GM12878 (cell line): ENCODE measurements around the gene PIP5K1A. TPM values are rescaled to one million over a fixed set of nuclear protein-coding genes. Genes with fewer than 3 reads are reported as not detected.

Source experiments
- ATAC-seq: fragments of 200-7000 bp; cut with Tn5 transposase; 3 replicates; pipeline ENCODE4 v1.9.1; 2020; ENCODE audit warnings: mild to moderate bottlenecking, moderate library complexity
- BruUV-seq: library from RNA; stranded (reverse); fragments of 400-500 nt; replicated peaks from 2 replicates; lab custom pipeline; 2021; lab: Mats Ljungman, UMichigan
- CTCF ChIA-PET: fragments of 300-600 bp; sonication (Branson Sonifier 250); formaldehyde crosslinking; extraction: SDS; loops from one replicate; lab custom pipeline; 2021; ENCODE audit warnings: inconsistent platforms; lab: Yijun Ruan, JAX
- POLR2A ChIA-PET: fragments of 350-600 bp; formaldehyde crosslinking; extraction: SDS; loops from one replicate; lab custom pipeline; 2021; ENCODE audit warnings: inconsistent platforms; lab: Charles Lee
- RAD21 ChIA-PET: fragments of 300-600 bp; sonication (Branson Sonifier 250); formaldehyde crosslinking; loops from one replicate; lab custom pipeline; 2023; ENCODE audit warnings: antibody characterized with exemption; ENCODE audit not compliant: unreplicated experiment; lab: Charles Lee
- SMC1A ChIA-PET: fragments of 300-600 bp; sonication (Branson Sonifier 250); formaldehyde crosslinking; loops from one replicate; lab custom pipeline; 2023; ENCODE audit not compliant: unreplicated experiment, uncharacterized antibody; lab: Charles Lee
- DNase-seq: peaks from one replicate; pipeline ENCODE4 v3.0.0-alpha.2; 2011; ENCODE audit warnings: low read depth, low spot score
- FAIRE-seq: peaks from 3 replicates; lab custom pipeline; 2011; peaks lifted over from hg19 to GRCh38; lab: Jason Lieb, UNC
- H2AFZ ChIP-seq: 2 replicates; pipeline ENCODE4 v1.6.0; 2011; ENCODE audit warnings: low read depth, low read length, control low read depth; ENCODE audit not compliant: control insufficient read depth
- H3K27ac ChIP-seq: 2 replicates; pipeline ENCODE4 v1.5.1; 2011; ENCODE audit warnings: control low read depth; ENCODE audit not compliant: control insufficient read depth, insufficient read depth
- H3K27me3 ChIP-seq, 2 experiments: replicated peaks in 1 of 2; 2 replicates each; pipeline versions ENCODE4 v1.6.0 to v1.6.1; 2011; ENCODE audit warnings: low read length in 1 of 2; ENCODE audit not compliant: control insufficient read depth in 2 of 2, insufficient read depth in 2 of 2
- H3K36me3 ChIP-seq, 2 experiments: 2 replicates each; pipeline ENCODE4 v1.5.1; 2011; ENCODE audit warnings: low read length in 1 of 2; ENCODE audit not compliant: control insufficient read depth in 2 of 2, insufficient read depth in 2 of 2
- H3K4me1 ChIP-seq: 2 replicates; pipeline ENCODE4 v1.6.1; 2011; ENCODE audit warnings: mild to moderate bottlenecking, low read length, moderate library complexity, mixed read lengths; ENCODE audit not compliant: control insufficient read depth, insufficient read depth
- H3K4me2 ChIP-seq: 2 replicates; pipeline ENCODE4 v1.6.0; 2011; ENCODE audit warnings: control low read depth; ENCODE audit not compliant: control insufficient read depth, insufficient read depth
- H3K4me3 ChIP-seq: fragments of 200-600 bp; sonication (generic); 2 replicates; pipeline ENCODE4 v1.5.1; 2016
- H3K79me2 ChIP-seq: 2 replicates; pipeline ENCODE4 v1.6.0; 2011; ENCODE audit warnings: low read length; ENCODE audit not compliant: control insufficient read depth, insufficient read depth
- H3K9ac ChIP-seq: 2 replicates; pipeline ENCODE4 v1.8.0; 2011; ENCODE audit warnings: low read length, control low read depth, mixed read lengths; ENCODE audit not compliant: control insufficient read depth, insufficient read depth
- H3K9me3 ChIP-seq: replicated peaks from 3 replicates; pipeline ENCODE4 v1.5.1; 2011; ENCODE audit warnings: mild to moderate bottlenecking, low read length; ENCODE audit not compliant: control insufficient read depth, insufficient read depth
- H4K20me1 ChIP-seq: 2 replicates; pipeline ENCODE4 v1.6.0; 2011; ENCODE audit not compliant: control insufficient read depth, insufficient read depth
- NR2F1 ChIP-seq: fragments of 450-650 bp; conservative IDR thresholded peaks from 2 replicates; pipeline ENCODE4 v1.6.1; 2017; ENCODE audit warnings: mild to moderate bottlenecking
- POLR2A ChIP-seq: IDR thresholded peaks from 2 replicates; pipeline ENCODE4 v1.6.1; 2011; ENCODE audit warnings: low read depth, mild to moderate bottlenecking, low read length
- POLR2AphosphoS2 ChIP-seq: IDR thresholded peaks from 2 replicates; pipeline ENCODE4 v1.6.1; 2011; ENCODE audit warnings: low read depth, mild to moderate bottlenecking, low read length, improper control_type of control experiment, moderate library complexity
- REST ChIP-seq: IDR thresholded peaks from 2 replicates; pipeline ENCODE4 v1.6.1; 2012; ENCODE audit warnings: mild to moderate bottlenecking, low read depth, low read length
- SMAD1 ChIP-seq: fragments of 450-650 bp; IDR thresholded peaks from 2 replicates; pipeline ENCODE4 v1.6.1; 2018; ENCODE audit warnings: mild to moderate bottlenecking, low read depth; ENCODE audit not compliant: partially characterized antibody
- ZNF687 ChIP-seq: fragments of 450-650 bp; IDR thresholded peaks from 2 replicates; pipeline ENCODE4 v1.6.1; 2017; ENCODE audit warnings: mild to moderate bottlenecking, moderate library complexity
- WGBS: methylation state at CpG from one replicate; pipeline ENCODE4 v1.1.6; 2016; ENCODE audit warnings: low lambda C conversion rate; ENCODE audit not compliant: insufficient replicate concordance, insufficient coverage; ENCODE audit errors: missing lambda C conversion rate; 5-methylcytosine and 5-hydroxymethylcytosine counted together
- in situ Hi-C: fragments of 300-500 bp; cut with MboI; formaldehyde crosslinking; loops from 9 replicates; pipeline ENCODE4 v1.14.3; 2018; ENCODE audit warnings: mixed read lengths
- intact Hi-C: fragments of 100-400 bp; cut with micrococcal nuclease; formaldehyde crosslinking; loops from one replicate; pipeline ENCODE4 v1.14.2; 2022; ENCODE audit not compliant: unreplicated experiment
- polyA plus RNA-seq, 11 experiments: library from polyadenylated mRNA; depleted of rRNA in 4 of 11; unstranded in 6 of 11; stranded (reverse) in 5 of 11; fragments of >200 nt; fragmentation: Nextera tagmentation in 4 of 11; fragmentation: Illumina TruSeq in 1 of 11; extraction: Ambion mirVana in 4 of 11; extraction: Trizol in 1 of 11; gene quantifications; 1 replicate in 1 of 11; 2 replicates in 10 of 11; pipeline versions ENCODE4 v1.2.1 to v1.2.3, GENCODE V29; 2011 to 2016; ENCODE audit warnings: inconsistent platforms in 2 of 11, missing spikeins in 2 of 11, low read depth in 1 of 11
- total RNA-seq, 4 experiments: library from RNA; depleted of rRNA in 3 of 4; stranded (reverse); fragments of >200 nt in 3 of 4; fragmentation: Illumina TruSeq in 1 of 4; extraction: Trizol in 1 of 4; gene quantifications; 2 replicates each; pipeline versions ENCODE4 v1.2.1 to v1.2.3, GENCODE V29; 2013 to 2021

PIP5K1A gene
- total and polyA plus RNA-seq, 10 of the 15 experiments (the other 5 are each of a cell fraction or from before 2014, with no cell fraction given) = 4.5 to 114 (median 51.5) TPM

GRCh38 chr1:151289080-151289935 lies 91.0 kb downstream of the PIP5K1A start:
- DNase-seq (no peak), FAIRE-seq (no peak), ATAC-seq (0 out of 3 replicates have a peak, but pooled peaks have one; percentile 4)
- Histone ChIP-seq H2AFZ (no peak overlapping the region), H3K4me2 (no peak overlapping the region), H3K4me1 (peaks cover 2% of the 10 kb centered on the region), H3K27me3 (no peaks in the 10 kb centered on the region), H3K9me3 (no peaks in the 10 kb centered on the region), H3K4me3 (no peak overlapping the region), H3K79me2 (peaks cover 9% of the 10 kb centered on the region), H3K9ac (no peak overlapping the region), H3K27ac (no peak overlapping the region), H4K20me1 (no peaks in the 10 kb centered on the region), H3K36me3 (peaks cover 26 to 54% of the 10 kb centered on the region in 2 experiments)
- ChIA-PET POLR2A (no interaction called here), RAD21 (no interaction called here), SMC1A (interaction anchor here (0.7 kb wide), 1 partner anchor 308 kb away, joined by 3 read pairs; no protein-coding TSS in a partner anchor), CTCF (interaction anchor here (0.9 to 1.1 kb wide), 2 partner anchors 12 to 52 kb away, joined by 3 read pairs; no protein-coding TSS in a partner anchor)
- in situ Hi-C loops = no loop called here
- intact Hi-C loops = no loop called here
- TF ChIP-seq POLR2AphosphoS2 (peak; percentile 58; the same call in 1 of the 2 replicates), ZNF687 (no peak), NR2F1 (no peak), POLR2A (peak; percentile 55; the same call in 1 of the 2 replicates), REST (no peak), SMAD1 (no peak)
- WGBS = 94% methylated on average over 18 of the region's 18 CpGs
- no TSS peak for BruUV-seq
